T-helper 2 cell treated with Interferon-gamma antibody and Interleukin-4, amounts not matched to agents 100 ng/mL and 5 ng/mL, for 36 hours (primary cell): ENCODE data around the gene MBNL1. TPM values are rescaled to one million over a fixed set of nuclear protein-coding genes. Genes with fewer than 3 reads are reported as not detected.
"Not testable (repeated sequence)": the region's sequence is repeated elsewhere in the genome, so short reads cannot be mapped to it uniquely, and the experiment has no call there.

ENCODE experiments used
- intact Hi-C: fragments of 100-400 bp; cut with micrococcal nuclease; formaldehyde crosslinking; loops from one replicate; pipeline ENCODE4 v1.15.1; 2023
- total RNA-seq: library from RNA; stranded (reverse); gene quantifications from 2 replicates; pipeline ENCODE4 v1.2.3, GENCODE V29; 2022

Gene MBNL1
- total RNA-seq, 1 donor from 2014 or later = 396 TPM

GRCh38 chr3:152314677-152315353, 46.1 kb downstream of the MBNL1 start:
- intact Hi-C loops = no loop called here

- intact Hi-C loops = no loop called here
Observed at GRCh38 chr3:152315623-152316022, 46.9 kb downstream of the MBNL1 start.

DNA sequence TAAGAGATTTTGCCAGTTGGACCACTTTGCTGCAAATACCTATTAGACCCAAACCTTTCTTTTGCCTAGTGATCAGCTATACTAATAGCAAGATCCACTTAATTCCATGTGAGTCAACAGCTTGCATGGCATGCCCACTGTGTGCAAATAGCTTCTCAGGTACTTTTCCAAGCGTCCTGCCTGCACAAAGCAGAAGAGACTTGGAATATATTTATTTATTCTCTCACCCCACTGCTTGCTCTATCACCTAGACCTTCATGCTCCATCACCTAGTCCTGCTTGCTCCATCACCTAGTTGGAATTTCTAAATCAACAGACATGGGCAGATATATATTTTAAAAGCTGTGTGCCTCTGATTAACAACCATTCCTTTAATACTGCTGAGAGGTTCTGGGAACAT, 47.6 kb downstream of the MBNL1 start:
- intact Hi-C loops = no loop called here

GRCh38 chr3:152317184-152317583, 48.5 kb downstream of the MBNL1 start:
- intact Hi-C loops = no loop called here

DNA sequence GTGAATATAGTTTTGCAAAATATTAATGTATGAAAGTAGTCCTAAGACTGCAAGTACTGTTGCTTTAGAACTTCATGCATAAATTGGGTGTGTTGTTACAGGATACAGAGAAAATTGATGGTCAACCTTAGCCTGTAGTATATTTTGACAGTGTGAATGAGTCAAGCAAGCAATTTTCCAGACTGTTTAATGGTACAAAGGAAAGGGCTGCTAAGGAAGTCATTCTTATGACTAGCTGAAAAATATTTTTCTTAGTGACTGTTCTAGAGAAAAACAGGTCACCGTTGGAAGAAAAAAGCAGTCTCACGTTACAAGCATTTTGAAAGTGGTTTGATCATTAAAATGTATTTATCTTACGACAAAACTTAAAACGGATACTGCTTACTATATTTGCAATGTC, 49.2 kb downstream of the MBNL1 start:
- intact Hi-C loops = no loop called here

- intact Hi-C loops = no loop called here
Observed at GRCh38 chr3:152318512-152318911, 49.8 kb downstream of the MBNL1 start.

- intact Hi-C loops = no loop called here
Observed at GRCh38 chr3:152319256-152319655, 50.5 kb downstream of the MBNL1 start.

DNA sequence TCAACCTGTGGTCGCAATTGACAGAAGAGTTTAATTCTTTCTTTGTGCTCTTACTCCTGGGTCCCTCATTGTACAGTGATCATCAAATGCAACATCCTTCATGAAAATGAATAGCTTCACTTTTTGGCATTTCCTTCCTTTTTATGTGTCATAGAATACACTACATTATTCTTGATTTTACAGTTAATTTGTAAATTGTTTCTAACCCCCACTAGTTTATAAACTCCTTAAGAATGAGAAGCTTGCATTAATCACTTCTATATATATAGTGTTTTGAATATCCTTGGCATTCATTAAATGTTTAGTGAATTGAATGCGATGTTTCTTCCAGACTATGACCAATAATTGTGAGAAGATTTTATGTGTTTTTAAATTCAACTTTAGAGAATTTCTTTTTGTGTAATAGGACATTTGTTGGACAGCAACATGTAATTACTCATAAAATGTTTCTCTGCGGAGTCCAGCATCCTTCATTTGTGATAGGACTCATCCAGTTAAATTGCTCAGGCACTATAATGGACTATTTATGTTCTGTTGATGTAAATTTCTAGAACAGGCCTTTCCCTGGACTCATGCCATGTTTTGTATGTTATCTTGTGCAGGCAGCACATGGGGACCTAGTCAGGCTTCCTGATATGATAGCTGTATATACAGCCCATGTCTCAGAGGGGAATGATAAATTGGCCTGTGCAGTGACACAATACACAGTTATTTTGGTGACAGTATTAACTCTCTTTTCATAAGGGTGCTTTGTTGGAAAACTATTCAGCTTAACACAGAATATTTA, 51.3 kb downstream of the MBNL1 start:
- intact Hi-C loops = no loop called here

GRCh38 chr3:152321200-152321954, 52.6 kb downstream of the MBNL1 start:
- intact Hi-C loops = no loop called here

DNA sequence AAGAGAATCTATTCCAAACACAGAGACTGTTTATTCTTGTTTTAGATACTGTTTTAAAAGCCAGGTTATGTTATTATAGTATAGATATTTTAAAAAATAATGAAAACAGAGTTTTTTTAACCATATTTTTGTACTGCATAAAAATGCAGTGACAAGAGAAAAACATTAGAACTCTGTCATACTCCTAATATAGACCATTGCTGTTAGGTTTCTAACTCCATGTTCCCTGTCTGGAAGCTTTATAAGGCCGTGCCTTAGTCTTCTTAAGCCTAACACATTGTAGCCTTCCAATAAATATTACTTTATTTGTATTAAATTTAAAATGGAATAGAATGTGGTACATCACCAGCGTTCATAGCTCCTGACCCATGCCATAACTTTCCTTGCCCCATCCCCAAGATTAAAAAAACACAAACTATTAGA, 53.2 kb downstream of the MBNL1 start:
- intact Hi-C loops = loop anchor here (2.0 kb wide), 1 partner anchor 13 kb away; no protein-coding TSS in a partner anchor

DNA sequence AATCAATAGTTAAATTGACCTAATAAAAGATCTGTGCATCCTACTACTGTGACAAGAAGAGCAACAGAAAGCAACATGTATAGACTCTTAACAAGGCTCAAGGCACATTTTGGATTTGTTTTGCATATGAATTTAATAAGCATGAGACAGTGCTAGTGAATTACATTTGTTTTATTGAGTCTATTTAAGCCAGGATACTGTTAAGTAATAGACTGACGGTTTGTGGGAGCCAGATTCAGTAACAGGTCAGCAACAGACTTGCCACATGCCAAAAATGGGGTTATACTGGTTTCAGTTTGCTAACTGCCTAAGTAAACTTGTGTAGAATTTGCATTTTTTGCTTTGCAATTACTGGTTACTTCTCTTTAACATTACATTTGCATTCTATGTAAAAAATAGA, 54.0 kb downstream of the MBNL1 start:
- intact Hi-C loops = loop anchor here (2.0 kb wide), 1 partner anchor 14 kb away; no protein-coding TSS in a partner anchor

GRCh38 chr3:152323834-152324233, 55.1 kb downstream of the MBNL1 start:
- intact Hi-C loops = loop anchor here (2.0 kb wide), 1 partner anchor 15 kb away; no protein-coding TSS in a partner anchor

DNA sequence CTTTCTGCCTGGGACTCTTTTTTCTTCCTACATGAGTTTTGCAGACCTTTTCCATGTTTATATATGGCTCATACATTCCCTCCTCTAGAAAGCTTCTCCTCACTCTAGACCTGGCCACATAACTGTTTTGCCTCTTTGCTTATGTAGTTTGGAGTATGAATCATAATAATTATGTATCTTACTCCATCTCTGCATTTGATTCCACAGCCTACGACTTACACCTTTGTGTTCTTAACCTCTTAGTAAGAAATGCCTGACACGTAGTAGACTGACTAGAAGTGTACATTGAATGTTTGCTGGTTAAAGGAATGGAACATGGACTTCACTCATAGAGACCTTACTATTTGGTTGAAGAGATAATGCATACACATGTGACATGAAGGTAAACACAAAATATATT, 56.4 kb downstream of the MBNL1 start:
- intact Hi-C loops = no loop called here

GRCh38 chr3:152327203-152327602, 58.5 kb downstream of the MBNL1 start:
- intact Hi-C loops = no loop called here

DNA sequence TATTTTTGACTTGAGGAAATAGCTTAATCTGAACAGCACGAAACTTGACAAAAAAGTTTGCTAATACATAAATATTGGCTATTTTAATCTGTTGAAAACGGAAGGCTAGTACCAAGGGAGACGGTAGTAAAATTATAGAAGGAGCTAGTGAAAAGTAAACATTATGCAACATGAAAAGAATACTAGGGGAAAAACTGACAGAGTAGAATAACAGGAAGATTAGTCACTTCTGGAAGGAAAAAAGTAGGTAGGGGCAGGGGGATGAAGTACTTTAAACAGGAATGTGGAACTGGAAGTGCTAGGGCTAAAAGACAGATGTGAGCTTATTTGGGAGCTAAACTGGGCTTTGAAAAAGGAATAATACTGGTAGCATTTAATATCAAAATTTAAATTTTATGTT, 60.1 kb downstream of the MBNL1 start:
- intact Hi-C loops = no loop called here

GRCh38 chr3:152330559-152330958, 61.8 kb downstream of the MBNL1 start:
- intact Hi-C loops = no loop called here

DNA sequence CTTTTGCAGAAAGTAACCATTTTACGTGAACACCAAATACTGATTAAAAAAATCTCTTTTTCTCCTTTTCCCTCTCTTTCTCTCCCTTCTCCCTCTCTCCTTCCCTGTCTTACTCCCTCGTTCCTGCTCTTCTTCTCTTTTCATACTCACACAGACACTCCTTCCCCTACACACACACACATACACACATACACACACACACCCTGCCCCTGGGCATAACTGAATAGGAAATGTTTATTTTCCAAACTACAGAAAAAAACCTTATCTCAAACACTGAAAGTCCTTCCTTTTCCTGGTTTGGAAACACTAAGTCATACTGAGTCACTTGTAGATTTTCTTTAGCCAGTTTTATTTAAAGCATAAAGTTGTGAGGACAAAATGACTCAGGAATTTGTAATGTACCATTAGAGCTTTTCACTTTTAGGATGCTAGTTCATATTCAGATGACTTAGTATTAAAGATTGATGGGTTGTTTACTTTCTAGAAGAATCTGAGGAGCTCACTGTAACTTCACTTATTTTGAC, 62.4 kb downstream of the MBNL1 start:
- intact Hi-C loops = no loop called here

DNA sequence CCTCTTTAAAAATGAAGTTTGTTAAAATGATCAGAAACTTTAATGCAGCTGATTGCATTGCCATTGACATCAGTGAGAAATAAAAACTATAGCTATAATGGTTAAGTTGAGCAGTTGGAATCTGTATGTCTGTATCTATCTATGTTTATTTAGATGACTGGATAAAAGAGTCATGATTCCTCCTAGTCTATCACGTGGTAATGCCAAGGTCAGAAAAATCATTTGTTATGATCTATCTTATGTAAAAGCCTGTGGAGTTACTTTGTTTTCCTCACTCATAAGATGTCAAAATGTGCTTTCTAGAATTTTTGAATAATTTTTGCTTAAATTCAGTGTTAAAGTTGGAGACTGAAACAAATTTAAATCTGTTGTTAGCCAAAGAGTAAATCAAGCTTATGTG, 63.3 kb downstream of the MBNL1 start:
- intact Hi-C loops = no loop called here

DNA sequence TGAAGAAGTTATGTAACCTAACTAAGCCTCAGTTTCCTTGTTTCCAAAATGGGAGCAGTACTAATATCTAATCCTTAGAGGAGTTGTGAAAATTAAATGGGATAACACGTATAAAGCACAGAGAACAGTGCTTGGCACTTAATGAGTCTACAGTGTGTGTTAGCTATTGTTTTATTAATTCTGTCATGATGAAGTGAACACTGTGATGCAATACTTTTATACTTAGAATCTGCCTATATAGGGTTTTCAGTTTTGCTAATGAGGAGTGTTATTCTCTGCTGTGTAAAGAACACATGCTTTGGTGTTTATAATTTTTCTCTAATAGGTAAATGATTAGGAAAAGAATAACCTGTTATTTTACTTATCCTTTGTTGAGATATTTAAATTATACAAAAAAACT, 65.2 kb downstream of the MBNL1 start:
- intact Hi-C loops = no loop called here

- intact Hi-C loops = no loop called here
Observed at GRCh38 chr3:152334761-152335160, 66.0 kb downstream of the MBNL1 start.

DNA sequence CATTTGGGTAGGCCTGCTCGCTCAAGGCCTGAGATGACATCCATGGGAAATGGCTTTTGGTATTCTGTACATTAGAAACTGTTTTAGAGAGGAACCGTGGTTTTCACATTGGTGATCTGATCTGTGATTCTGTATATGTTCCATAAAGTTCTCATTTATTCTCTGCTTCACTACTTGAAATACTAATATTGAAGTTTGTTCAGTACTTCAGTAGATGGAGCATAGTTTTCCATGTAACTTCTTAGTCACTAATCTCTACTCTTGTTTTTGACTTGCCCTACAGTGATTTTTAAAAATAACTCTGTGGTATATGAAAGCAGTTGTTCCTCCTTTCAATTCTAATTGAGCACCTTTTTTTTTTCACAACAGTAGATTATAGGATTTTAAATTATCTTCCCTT, 66.5 kb downstream of the MBNL1 start:
- intact Hi-C loops = no loop called here

GRCh38 chr3:152337337-152337736, 68.6 kb downstream of the MBNL1 start:
- intact Hi-C loops = not testable (repeated sequence)
